Endothelial cell of umbilical vein (primary cell): Measurements from ENCODE around the gene TCHHL1.

Experiments
- EZH2 ChIP-seq: IDR thresholded peaks from 2 replicates; pipeline ENCODE4 v1.6.1; 2012; ENCODE audit warnings: borderline replicate concordance, low read depth, mild to moderate bottlenecking, moderate library complexity, low read length, inconsistent platforms; ENCODE audit not compliant: severe bottlenecking
- MYC ChIP-seq: IDR thresholded peaks from one replicate; pipeline ENCODE4 v1.6.1; 2011; ENCODE audit warnings: mild to moderate bottlenecking, low read depth, low read length
- POLR2A ChIP-seq: IDR thresholded peaks from 2 replicates; pipeline ENCODE4 v1.6.1; 2012; ENCODE audit warnings: low read depth, mild to moderate bottlenecking, control low read depth, low read length

- no peak for TF ChIP-seq MYC
- TF ChIP-seq EZH2 = no peak
- TF ChIP-seq POLR2A = peak; percentile 25
Measured at GRCh38 chr1:152034654-152035538, 54.0 kb downstream of the TCHHL1 start.
